SK-N-SH treated with all-trans-retinoic acid at 6 μM for 48 hours (cell line): Measurements from ENCODE around the gene PRSS58.

Experiments used
- ARNTL ChIP-seq: fragments of 450-650 bp; formaldehyde crosslinking; IDR thresholded peaks from 2 replicates; pipeline ENCODE4 v1.5.0; 2020; ENCODE audit warnings: low read depth, mild to moderate bottlenecking, moderate library complexity, borderline replicate concordance
- BACH2 ChIP-seq: fragments of 250-450 bp; sonication (Bioruptor Pico); IDR thresholded peaks from 2 replicates; pipeline ENCODE4 v1.9.0; 2021; ENCODE audit warnings: mild to moderate bottlenecking, borderline replicate concordance
- OSR1 ChIP-seq: fragments of 250-450 bp; sonication (Bioruptor Pico); IDR thresholded peaks from 2 replicates; pipeline ENCODE4 v1.8.0; 2022; ENCODE audit warnings: moderate library complexity, mild to moderate bottlenecking, inconsistent platforms
- POU6F1 ChIP-seq: fragments of 250-450 bp; sonication (Bioruptor Pico); IDR thresholded peaks from 2 replicates; pipeline ENCODE4 v1.8.0; 2021; ENCODE audit warnings: low read depth, mild to moderate bottlenecking, moderate library complexity, borderline replicate concordance
- ZFP3 ChIP-seq: fragments of 250-450 bp; sonication (Bioruptor Pico); IDR thresholded peaks from 2 replicates; pipeline ENCODE4 v1.5.0; 2020; ENCODE audit warnings: mild to moderate bottlenecking, moderate library complexity
- ZFP30 ChIP-seq: fragments of 450-650 bp; formaldehyde crosslinking; IDR thresholded peaks from 2 replicates; pipeline ENCODE4 v1.5.0; 2022; ENCODE audit warnings: mild to moderate bottlenecking, moderate library complexity
- TF ChIP-seq, protein P1 (sequence below): fragments of 250-450 bp; sonication (Bioruptor Pico); IDR thresholded peaks from 2 replicates; pipeline ENCODE4 v1.8.0; 2020; ENCODE audit warnings: mild to moderate bottlenecking, moderate library complexity, borderline replicate concordance

- TF ChIP-seq ZFP3 (CRISPR knock-in tag): no peak
- TF ChIP-seq ARNTL (CRISPR knock-in tag): no peak
- TF ChIP-seq ZFP30 (CRISPR knock-in tag): no peak
- TF ChIP-seq, protein P1, sequence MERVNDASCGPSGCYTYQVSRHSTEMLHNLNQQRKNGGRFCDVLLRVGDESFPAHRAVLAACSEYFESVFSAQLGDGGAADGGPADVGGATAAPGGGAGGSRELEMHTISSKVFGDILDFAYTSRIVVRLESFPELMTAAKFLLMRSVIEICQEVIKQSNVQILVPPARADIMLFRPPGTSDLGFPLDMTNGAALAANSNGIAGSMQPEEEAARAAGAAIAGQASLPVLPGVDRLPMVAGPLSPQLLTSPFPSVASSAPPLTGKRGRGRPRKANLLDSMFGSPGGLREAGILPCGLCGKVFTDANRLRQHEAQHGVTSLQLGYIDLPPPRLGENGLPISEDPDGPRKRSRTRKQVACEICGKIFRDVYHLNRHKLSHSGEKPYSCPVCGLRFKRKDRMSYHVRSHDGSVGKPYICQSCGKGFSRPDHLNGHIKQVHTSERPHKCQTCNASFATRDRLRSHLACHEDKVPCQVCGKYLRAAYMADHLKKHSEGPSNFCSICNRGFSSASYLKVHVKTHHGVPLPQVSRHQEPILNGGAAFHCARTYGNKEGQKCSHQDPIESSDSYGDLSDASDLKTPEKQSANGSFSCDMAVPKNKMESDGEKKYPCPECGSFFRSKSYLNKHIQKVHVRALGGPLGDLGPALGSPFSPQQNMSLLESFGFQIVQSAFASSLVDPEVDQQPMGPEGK: no peak
- no peak for TF ChIP-seq OSR1 (CRISPR knock-in tag)
- no peak for TF ChIP-seq POU6F1 (CRISPR knock-in tag)
- TF ChIP-seq BACH2 (CRISPR knock-in tag): no peak
Measured at GRCh38 chr7:142279601-142280000, 21.7 kb upstream of the PRSS58 start.
